Nephron progenitor cell (in vitro differentiated cells): ENCODE measurements around the gene TRIM9.

Experiments
- DNase-seq: peaks from one replicate; pipeline ENCODE4 v3.0.0; 2021
- H3K27ac Mint-ChIP-seq: 2 replicates; pipeline ENCODE4 v1.8.0; 2021; ENCODE audit warnings: mild to moderate bottlenecking, moderate library complexity, mixed read lengths
- H3K27me3 Mint-ChIP-seq: 2 replicates; pipeline ENCODE4 v1.8.0; 2021; ENCODE audit warnings: mild to moderate bottlenecking, low read depth, mixed read lengths; ENCODE audit not compliant: poor library complexity
- H3K36me3 Mint-ChIP-seq: 2 replicates; pipeline ENCODE4 v1.8.0; 2021; ENCODE audit warnings: low read depth, mixed read lengths
- H3K4me1 Mint-ChIP-seq: 2 replicates; pipeline ENCODE4 v1.8.0; 2021; ENCODE audit warnings: mixed read lengths
- H3K4me3 Mint-ChIP-seq: 2 replicates; pipeline ENCODE4 v1.8.0; 2021; ENCODE audit warnings: mild to moderate bottlenecking, moderate library complexity, mixed read lengths
- H3K9me3 Mint-ChIP-seq: 2 replicates; pipeline ENCODE4 v1.8.0; 2021; ENCODE audit warnings: mild to moderate bottlenecking, moderate library complexity, mixed read lengths
- CTCF ChIP-seq: fragments of 200-600 bp; sonication (generic); IDR thresholded peaks from 2 replicates; pipeline ENCODE4 v1.5.0; 2021; ENCODE audit warnings: antibody characterized with exemption

TRIM9 gene

GRCh38 chr14:51131516-51131915 lies 36.6 kb upstream of the TRIM9 start:
- peaks cover 48% of the 10 kb centered on the region for H3K9me3 Mint-ChIP-seq
- H3K27me3 Mint-ChIP-seq: peaks cover 11% of the 10 kb centered on the region
- peaks cover 12% of the 10 kb centered on the region for H3K36me3 Mint-ChIP-seq
- no peak overlapping the region for H3K27ac Mint-ChIP-seq
- no peaks in the 10 kb centered on the region for H3K4me1 Mint-ChIP-seq
- DNase-seq: no peak
- H3K4me3 Mint-ChIP-seq: no peak overlapping the region
- TF ChIP-seq CTCF: no peak

GRCh38 chr14:51129130-51129529 lies 34.2 kb upstream of the TRIM9 start:
- Mint-ChIP-seq H3K4me3 (no peak overlapping the region), H3K27ac (no peak overlapping the region), H3K9me3 (peaks cover 38% of the 10 kb centered on the region), H3K4me1 (no peaks in the 10 kb centered on the region), H3K36me3 (peaks cover 2% of the 10 kb centered on the region), H3K27me3 (peaks cover 7% of the 10 kb centered on the region)
- no peak for DNase-seq
- no peak for TF ChIP-seq CTCF

GRCh38 chr14:51124029-51124428 lies 29.1 kb upstream of the TRIM9 start:
- Mint-ChIP-seq H3K27me3 (peaks cover 4% of the 10 kb centered on the region), H3K27ac (no peak overlapping the region), H3K36me3 (no peaks in the 10 kb centered on the region), H3K4me1 (peaks cover 35% of the 10 kb centered on the region), H3K4me3 (no peak overlapping the region), H3K9me3 (peaks cover 20% of the 10 kb centered on the region)
- no peak for DNase-seq
- no peak for TF ChIP-seq CTCF

- no peak overlapping the region for H3K4me3 Mint-ChIP-seq
- no peaks in the 10 kb centered on the region for H3K36me3 Mint-ChIP-seq
- no peak for TF ChIP-seq CTCF
- no peak overlapping the region for H3K27ac Mint-ChIP-seq
- peaks cover 44% of the 10 kb centered on the region for H3K4me1 Mint-ChIP-seq
- H3K9me3 Mint-ChIP-seq: peaks cover 10% of the 10 kb centered on the region
- no peak for DNase-seq
- H3K27me3 Mint-ChIP-seq: no peaks in the 10 kb centered on the region
These were observed 26.2 kb upstream of the TRIM9 start for GRCh38 chr14:51121096-51121495.

- H3K4me3 Mint-ChIP-seq: no peak overlapping the region
- no peak overlapping the region for H3K27ac Mint-ChIP-seq
- no peak for TF ChIP-seq CTCF
- no peak for DNase-seq
- H3K9me3 Mint-ChIP-seq: no peaks in the 10 kb centered on the region
- H3K36me3 Mint-ChIP-seq: no peaks in the 10 kb centered on the region
- H3K4me1 Mint-ChIP-seq: peaks cover 44% of the 10 kb centered on the region
- no peaks in the 10 kb centered on the region for H3K27me3 Mint-ChIP-seq
These were observed 24.6 kb upstream of the TRIM9 start for GRCh38 chr14:51119411-51120051.

- TF ChIP-seq CTCF: no peak
- H3K4me3 Mint-ChIP-seq: no peak overlapping the region
- no peaks in the 10 kb centered on the region for H3K9me3 Mint-ChIP-seq
- no peaks in the 10 kb centered on the region for H3K27me3 Mint-ChIP-seq
- no peak overlapping the region for H3K27ac Mint-ChIP-seq
- DNase-seq: no peak
- H3K4me1 Mint-ChIP-seq: peaks cover 44% of the 10 kb centered on the region
- H3K36me3 Mint-ChIP-seq: no peaks in the 10 kb centered on the region
These were observed 24.1 kb upstream of the TRIM9 start for GRCh38 chr14:51118993-51119392.
